ENCODE measurements around the gene PARD3.

The PARD3 gene

DNA sequence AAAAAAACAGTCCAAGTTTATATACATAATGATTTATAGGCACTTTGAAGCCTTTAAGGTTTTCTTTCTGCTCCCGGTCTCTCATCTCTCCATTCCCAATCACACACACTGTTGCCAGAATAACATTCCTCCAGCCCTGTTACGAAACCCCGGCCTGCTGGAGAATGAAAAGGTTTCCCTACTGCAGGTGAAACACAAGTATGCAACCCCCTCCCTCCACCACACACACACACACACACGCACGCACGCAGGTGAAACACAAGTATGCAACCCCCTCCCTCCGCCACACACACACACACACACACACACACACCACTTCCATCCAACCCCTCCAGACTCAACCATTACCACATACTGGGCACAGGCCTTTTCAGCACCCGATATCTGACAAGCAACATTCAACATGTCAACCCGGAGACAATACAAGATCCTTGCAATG is 87.5 kb downstream of the PARD3 start:
- DNase-seq (ENCODE audit: low spot score) = no peak
- no peaks in the 10 kb centered on the region for H3K9me3 ChIP-seq (ENCODE audit: severe bottlenecking)
- H3K36me3 ChIP-seq (ENCODE audit: low read depth) = no peaks in the 10 kb centered on the region
- H3K27me3 ChIP-seq (ENCODE audit: insufficient read depth, poor library complexity, severe bottlenecking) = no peaks in the 10 kb centered on the region
- ATAC-seq (ENCODE audit: low read depth) = peak; percentile 50
- no peak overlapping the region for H3K4me3 ChIP-seq (ENCODE audit: severe bottlenecking)
- peak overlapping the region; percentile 14 for H3K27ac ChIP-seq (ENCODE audit: poor library complexity, severe bottlenecking)
- peaks cover 38% of the 10 kb centered on the region for H3K4me1 ChIP-seq (ENCODE audit: insufficient read depth, poor library complexity, severe bottlenecking)
- TF ChIP-seq, protein P1, sequence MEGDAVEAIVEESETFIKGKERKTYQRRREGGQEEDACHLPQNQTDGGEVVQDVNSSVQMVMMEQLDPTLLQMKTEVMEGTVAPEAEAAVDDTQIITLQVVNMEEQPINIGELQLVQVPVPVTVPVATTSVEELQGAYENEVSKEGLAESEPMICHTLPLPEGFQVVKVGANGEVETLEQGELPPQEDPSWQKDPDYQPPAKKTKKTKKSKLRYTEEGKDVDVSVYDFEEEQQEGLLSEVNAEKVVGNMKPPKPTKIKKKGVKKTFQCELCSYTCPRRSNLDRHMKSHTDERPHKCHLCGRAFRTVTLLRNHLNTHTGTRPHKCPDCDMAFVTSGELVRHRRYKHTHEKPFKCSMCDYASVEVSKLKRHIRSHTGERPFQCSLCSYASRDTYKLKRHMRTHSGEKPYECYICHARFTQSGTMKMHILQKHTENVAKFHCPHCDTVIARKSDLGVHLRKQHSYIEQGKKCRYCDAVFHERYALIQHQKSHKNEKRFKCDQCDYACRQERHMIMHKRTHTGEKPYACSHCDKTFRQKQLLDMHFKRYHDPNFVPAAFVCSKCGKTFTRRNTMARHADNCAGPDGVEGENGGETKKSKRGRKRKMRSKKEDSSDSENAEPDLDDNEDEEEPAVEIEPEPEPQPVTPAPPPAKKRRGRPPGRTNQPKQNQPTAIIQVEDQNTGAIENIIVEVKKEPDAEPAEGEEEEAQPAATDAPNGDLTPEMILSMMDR (IDR thresholded peaks at IDR 0.05; ENCODE audit: poor library complexity, severe bottlenecking) = no peak

DNA sequence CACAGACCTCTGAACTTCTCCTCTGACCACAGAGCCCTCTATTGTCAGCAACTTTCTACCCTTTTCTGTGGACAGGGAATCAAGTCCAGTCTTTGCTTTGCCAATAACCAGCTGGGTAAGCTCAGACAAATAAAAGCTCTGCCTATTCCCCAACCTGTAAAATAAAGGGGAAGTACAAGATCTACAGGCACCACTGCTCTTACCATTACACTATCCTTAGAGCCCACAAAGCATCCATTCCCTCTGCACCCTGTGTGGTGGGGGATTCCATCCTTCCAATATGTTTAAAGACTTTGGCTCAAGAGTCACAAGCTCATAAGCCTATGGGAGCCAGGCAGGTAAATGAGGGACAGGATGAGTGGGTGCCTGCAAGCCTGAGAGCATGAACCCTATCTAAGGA is 88.2 kb downstream of the PARD3 start:
- H3K36me3 ChIP-seq (ENCODE audit: low read depth) = no peaks in the 10 kb centered on the region
- H3K9me3 ChIP-seq (ENCODE audit: severe bottlenecking) = no peaks in the 10 kb centered on the region
- no peaks in the 10 kb centered on the region for H3K27me3 ChIP-seq (ENCODE audit: insufficient read depth, poor library complexity, severe bottlenecking)
- no peak for DNase-seq (ENCODE audit: low spot score)
- peaks cover 33% of the 10 kb centered on the region for H3K4me1 ChIP-seq (ENCODE audit: insufficient read depth, poor library complexity, severe bottlenecking)
- H3K27ac ChIP-seq (ENCODE audit: poor library complexity, severe bottlenecking) = peak overlapping the region; percentile 14
- TF ChIP-seq, protein P1 (IDR thresholded peaks at IDR 0.05; ENCODE audit: poor library complexity, severe bottlenecking) = no peak
- no peak overlapping the region for H3K4me3 ChIP-seq (ENCODE audit: severe bottlenecking)
- no peak for ATAC-seq (ENCODE audit: low read depth)

DNA sequence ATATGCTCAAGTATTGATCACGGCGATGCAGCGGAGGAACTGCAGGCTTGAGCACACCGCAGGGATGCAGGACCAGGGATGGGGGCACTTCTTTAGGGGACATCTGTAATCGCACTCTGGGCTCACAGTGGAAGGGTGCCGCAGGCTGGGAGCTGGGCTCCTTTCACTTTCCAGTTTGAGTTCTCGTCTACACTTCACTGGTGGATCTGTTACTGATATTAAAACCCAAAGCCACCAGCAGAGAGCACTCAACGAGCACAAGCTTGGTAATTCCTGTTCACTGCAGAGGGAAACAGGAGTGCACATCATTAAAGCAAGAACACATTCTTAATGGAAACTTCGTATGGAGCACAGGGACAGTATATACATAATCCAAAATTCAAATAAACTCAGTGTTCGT is 91.3 kb downstream of the PARD3 start:
- Histone ChIP-seq H3K4me1 (ENCODE audit: insufficient read depth, poor library complexity, severe bottlenecking) (peaks cover 49% of the 10 kb centered on the region), H3K27ac (ENCODE audit: poor library complexity, severe bottlenecking) (no peak overlapping the region), H3K4me3 (ENCODE audit: severe bottlenecking) (no peak overlapping the region), H3K9me3 (ENCODE audit: severe bottlenecking) (no peaks in the 10 kb centered on the region), H3K36me3 (ENCODE audit: low read depth) (no peaks in the 10 kb centered on the region), H3K27me3 (ENCODE audit: insufficient read depth, poor library complexity, severe bottlenecking) (no peaks in the 10 kb centered on the region)
- DNase-seq (ENCODE audit: low spot score) (no peak), ATAC-seq (ENCODE audit: low read depth) (peak; percentile 32; the same call in 1 of the 3 replicates)
- TF ChIP-seq, protein P1 (IDR thresholded peaks at IDR 0.05; ENCODE audit: poor library complexity, severe bottlenecking) = peak; percentile 78

DNA sequence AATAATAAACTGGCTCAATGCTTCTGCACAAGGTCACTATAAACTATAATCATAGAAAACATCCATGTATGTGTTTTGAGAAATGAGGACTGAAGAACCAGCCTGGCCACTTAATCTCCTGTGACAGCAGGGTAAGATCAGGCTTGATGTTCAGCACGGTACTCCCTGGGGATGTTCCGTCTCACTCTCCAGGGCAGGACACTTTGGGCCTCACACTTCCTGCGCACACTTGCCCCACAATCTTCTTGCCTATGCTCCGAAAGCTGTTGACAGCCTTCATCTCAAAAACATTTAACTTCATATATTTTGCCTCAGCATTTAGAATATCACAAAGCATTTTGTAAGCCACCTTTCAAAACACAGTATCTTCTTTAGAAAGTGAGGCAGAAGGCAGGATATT is 92.7 kb downstream of the PARD3 start:
- TF ChIP-seq, protein P1 (IDR thresholded peaks at IDR 0.05; ENCODE audit: poor library complexity, severe bottlenecking) = no peak
- Histone ChIP-seq H3K9me3 (ENCODE audit: severe bottlenecking) (no peaks in the 10 kb centered on the region), H3K36me3 (ENCODE audit: low read depth) (no peaks in the 10 kb centered on the region), H3K27me3 (ENCODE audit: insufficient read depth, poor library complexity, severe bottlenecking) (no peaks in the 10 kb centered on the region), H3K4me3 (ENCODE audit: severe bottlenecking) (no peak overlapping the region), H3K27ac (ENCODE audit: poor library complexity, severe bottlenecking) (peak overlapping the region; percentile 80), H3K4me1 (ENCODE audit: insufficient read depth, poor library complexity, severe bottlenecking) (peaks cover 43% of the 10 kb centered on the region)
- no peak for DNase-seq (ENCODE audit: low spot score)
- ATAC-seq (ENCODE audit: low read depth) = no peak

DNA sequence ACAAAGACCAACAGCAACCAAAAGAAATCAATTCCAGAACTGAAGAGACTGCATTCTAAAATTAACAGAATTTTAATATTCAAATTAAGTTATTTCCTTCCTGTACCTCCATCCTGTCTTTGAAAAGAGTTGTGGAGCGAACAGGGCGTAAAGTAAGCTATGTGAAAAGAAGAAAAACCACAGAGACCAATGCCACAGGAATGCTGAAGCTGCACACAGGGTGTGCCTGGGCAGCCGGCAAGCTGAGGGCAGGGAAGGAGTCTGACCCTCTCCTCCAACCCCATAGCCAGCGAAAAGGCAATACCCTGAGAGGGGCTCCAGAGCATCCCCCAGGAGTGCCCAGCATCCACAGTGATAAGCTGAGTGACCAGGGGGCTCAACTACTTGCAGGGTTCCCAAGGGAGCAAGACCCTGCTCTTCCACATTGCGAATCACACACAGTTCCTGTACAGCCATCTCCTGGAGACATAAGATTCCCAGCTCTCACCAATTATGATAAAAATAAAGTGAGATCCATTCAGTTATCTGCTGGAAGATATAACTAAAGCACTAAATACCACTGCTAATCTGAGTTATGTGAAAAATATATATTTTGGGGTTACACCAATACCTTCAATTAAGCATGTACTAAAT is 93.8 kb downstream of the PARD3 start:
- H3K4me1 ChIP-seq (ENCODE audit: insufficient read depth, poor library complexity, severe bottlenecking) = peaks cover 43% of the 10 kb centered on the region
- no peak for DNase-seq (ENCODE audit: low spot score)

More for the DNA sequence above, 93.8 kb downstream of the PARD3 start:
- peak; percentile 96 for ATAC-seq (ENCODE audit: low read depth)
- TF ChIP-seq, protein P1 (IDR thresholded peaks at IDR 0.05; ENCODE audit: poor library complexity, severe bottlenecking) = no peak
- Histone ChIP-seq H3K27me3 (ENCODE audit: insufficient read depth, poor library complexity, severe bottlenecking) (no peaks in the 10 kb centered on the region), H3K4me3 (ENCODE audit: severe bottlenecking) (no peak overlapping the region), H3K27ac (ENCODE audit: poor library complexity, severe bottlenecking) (peak overlapping the region; percentile 80), H3K9me3 (ENCODE audit: severe bottlenecking) (no peaks in the 10 kb centered on the region), H3K36me3 (ENCODE audit: low read depth) (no peaks in the 10 kb centered on the region)
